DMS 273 (cell line): Measurements from ENCODE around the gene CDKN2A.

Experiments
- DNase-seq: peaks from one replicate; lab custom pipeline; 2025; ENCODE audit not compliant: unreplicated experiment; lab: John Stamatoyannopoulos, UW

Gene CDKN2A

DNA sequence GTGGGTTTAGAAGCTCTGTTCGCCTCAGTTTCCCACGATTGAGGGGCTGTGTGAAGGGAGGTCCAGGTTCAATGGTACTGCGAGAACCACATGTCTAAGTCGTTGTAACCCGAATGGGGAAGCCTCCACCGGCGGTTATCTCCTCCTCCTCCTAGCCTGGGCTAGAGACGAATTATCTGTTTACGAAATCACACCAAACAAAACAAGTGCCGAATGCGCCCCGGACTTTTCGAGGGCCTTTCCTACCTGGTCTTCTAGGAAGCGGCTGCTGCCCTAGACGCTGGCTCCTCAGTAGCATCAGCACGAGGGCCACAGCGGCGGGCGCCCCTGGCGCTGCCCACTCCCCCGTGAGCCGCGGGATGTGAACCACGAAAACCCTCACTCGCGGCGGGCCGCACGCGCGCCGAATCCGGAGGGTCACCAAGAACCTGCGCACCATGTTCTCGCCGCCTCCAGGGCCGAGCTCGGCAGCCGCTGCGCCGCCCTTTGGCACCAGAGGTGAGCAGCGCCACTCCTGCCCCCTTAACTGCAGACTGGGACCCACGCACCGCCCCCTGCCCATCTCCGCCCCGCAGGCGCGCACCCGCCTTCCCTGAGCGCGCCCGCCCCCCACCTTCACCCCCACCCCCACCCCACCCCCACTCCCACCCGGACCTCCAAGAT lies at the start of gene CDKN2A:
CDKN2A (minus strand) TSS at position 500 of the 663 bp plus-strand sequence.
- DNase-seq, result peak; percentile 84

DNA sequence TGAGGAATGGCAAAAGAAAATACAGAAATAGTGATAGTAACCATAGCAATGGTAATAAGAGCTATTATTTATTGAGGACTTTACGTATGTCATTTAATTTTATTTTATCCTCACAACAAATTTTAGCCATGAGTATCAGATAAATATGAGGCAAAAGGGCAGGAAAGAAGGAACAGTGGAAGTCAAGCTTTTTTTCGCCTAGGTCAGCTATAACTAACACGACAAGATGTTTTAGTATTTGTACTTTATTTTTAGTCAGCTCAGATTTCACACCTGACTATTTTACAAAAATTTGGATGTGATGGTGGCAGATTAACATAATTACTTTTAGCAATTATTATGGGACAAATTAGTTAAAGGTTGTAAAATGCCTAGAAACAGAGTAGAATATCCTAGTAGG lies 49.7 kb upstream of the CDKN2A start:
- DNase-seq, result no peak

GRCh38 chr9:22041775-22042174 lies 47.6 kb upstream of the CDKN2A start:
- peak; percentile 8 for DNase-seq

- no peak for DNase-seq
These were observed 47.2 kb upstream of the CDKN2A start for GRCh38 chr9:22041344-22041743.

- DNase-seq, result no peak
These were observed 46.6 kb upstream of the CDKN2A start for GRCh38 chr9:22040760-22041159.

- no peak for DNase-seq
These were observed 45.1 kb upstream of the CDKN2A start for GRCh38 chr9:22039258-22039657.

GRCh38 chr9:22037954-22038690 lies 43.9 kb upstream of the CDKN2A start:
- DNase-seq, result peak; percentile 61

DNA sequence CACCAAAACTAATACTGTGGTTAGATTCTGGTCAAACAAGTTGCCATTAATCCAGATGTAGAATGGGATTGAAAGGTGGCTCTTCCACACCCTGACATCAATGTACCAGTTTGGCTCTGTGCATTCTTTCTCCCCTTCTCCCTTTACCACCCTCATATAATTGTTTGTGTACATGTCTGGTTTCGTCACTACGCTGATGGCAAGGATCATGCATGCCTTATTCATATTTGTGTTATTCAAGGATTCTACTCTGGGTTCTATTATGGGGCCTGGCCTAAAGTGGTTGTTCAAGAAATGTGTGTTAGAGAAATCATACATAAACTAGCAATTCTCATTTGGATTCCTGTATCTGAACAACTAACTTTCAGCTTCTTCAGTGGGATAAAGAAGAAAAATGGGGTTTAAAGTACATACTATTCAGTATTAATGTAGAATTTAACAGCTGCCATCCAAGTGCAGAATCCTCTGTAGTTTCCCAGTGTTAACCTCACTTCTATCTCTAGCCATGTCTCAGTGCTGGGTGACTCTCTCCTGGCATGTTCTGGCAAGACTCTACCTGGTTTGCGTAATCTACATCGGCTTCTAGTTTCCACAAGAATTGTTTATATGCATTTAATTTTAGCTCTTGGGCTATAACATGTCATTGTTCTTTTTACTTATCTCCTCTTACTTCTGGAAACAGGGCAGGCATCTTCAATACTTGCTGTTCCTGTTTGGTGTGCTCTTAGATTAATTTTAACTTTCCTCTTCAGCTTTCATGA lies 42.9 kb upstream of the CDKN2A start:
- DNase-seq, result no peak

- DNase-seq, result no peak
These were observed 41.4 kb upstream of the CDKN2A start for GRCh38 chr9:22035591-22036011.

DNA sequence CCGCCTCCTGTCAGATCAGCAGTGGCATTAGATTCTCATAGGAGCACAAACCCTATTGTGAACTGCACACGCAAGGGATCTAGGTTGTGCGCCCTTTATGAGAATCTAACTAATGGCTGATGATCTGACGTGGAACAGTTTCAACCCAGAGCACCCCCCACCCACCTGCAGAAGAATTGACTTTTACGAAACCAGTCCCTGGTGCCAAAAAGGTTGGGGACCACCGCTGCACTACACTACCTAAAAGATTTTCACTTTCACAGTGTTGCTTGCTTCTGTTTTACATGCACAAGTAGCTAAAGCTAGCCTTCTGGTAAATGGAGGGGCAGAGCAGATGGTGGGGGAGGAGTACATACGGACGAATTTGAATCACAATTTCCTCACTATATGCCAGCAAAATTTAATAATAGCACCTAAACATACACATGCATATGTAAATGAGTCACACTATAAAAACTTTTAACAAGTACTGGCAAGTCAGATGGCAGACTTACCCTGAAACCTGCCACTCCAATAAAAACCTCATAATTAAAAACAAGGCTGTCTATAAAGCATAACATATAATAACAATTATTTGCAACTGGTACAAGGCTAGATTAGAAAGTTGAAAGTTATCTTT lies 38.9 kb upstream of the CDKN2A start:
- DNase-seq, result peak; percentile 75

- DNase-seq, result no peak
These were observed 37.6 kb upstream of the CDKN2A start for GRCh38 chr9:22031655-22032411.

- DNase-seq, result no peak
These were observed 36.0 kb upstream of the CDKN2A start for GRCh38 chr9:22030101-22030598.

DNA sequence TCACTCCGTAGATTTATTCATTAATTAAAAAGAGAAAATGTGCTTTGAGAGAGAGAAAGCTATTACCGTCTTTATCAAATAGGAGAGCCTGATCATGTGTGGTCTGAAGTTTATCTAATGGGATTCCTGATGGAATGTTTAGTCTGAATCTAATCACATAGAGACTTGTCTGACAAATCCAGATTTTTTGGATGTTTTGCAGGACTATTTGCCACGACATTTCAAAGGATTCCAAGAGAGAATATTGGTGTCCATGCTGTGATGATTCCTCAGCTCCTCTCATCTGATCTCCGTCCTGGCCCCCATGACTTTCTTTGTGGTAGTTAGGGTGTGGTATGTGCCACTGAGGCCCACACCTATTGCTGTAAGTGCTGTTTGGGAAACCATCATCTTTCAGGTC lies 35.0 kb upstream of the CDKN2A start:
- no peak for DNase-seq

- no peak for DNase-seq
These were observed 34.2 kb upstream of the CDKN2A start for GRCh38 chr9:22028394-22028793.

- no peak for DNase-seq
These were observed 32.5 kb upstream of the CDKN2A start for GRCh38 chr9:22026696-22027095.

- DNase-seq, result no peak
These were observed 28.2 kb upstream of the CDKN2A start for GRCh38 chr9:22022396-22022795.

- no peak for DNase-seq
These were observed 16.9 kb upstream of the CDKN2A start for GRCh38 chr9:22010866-22011625.

GRCh38 chr9:22009506-22009867 lies 15.3 kb upstream of the CDKN2A start:
- DNase-seq, result no peak

DNA sequence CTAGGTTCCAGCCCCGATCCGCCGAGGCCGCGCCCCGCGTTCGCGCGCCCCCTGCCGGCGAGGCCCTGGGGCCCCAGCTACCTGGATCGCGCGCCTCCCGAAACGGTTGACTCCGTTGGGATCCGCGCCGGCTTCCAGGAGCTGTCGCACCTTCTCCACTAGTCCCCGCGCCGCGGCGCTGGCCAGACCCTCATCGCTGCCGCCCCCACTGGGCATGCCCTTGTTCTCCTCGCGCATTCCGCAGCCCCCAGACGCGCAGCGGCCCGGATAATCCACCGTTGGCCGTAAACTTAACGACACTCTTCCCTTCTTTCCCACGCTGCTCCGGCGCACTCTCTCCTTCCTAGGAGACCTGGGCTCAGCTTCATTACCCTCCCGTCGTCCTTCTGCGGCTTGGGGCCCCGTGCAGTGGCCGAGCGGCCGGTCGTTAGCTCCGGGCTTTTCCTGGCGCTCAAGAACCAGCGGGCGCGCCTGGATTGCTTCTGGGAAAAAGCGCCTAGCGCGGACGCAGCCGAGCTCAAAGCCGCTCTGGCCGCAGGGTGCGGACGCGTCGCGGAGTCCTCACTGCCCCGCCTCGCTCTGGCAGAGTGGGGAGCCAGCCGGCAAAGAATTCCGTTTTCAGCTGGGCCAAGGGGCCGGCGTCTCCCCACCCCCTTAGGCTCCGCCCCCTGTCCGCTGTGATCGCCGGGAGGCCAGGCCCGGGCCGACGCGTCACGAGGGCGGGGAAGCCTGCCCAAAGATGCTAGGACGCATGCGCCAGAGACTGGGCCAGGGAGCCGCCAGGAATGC lies 14.7 kb upstream of the CDKN2A start, which contains the start of gene CDKN2B:
CDKN2B (minus strand) TSS at position 589 of the 789 bp plus-strand sequence; CDS start at position 237, 352 bp downstream.
- DNase-seq, result peak; percentile 98
